Kidney tubule cell (primary cell): ENCODE results near the gene FGF16.
"Not testable (repeated sequence)": the region's sequence is repeated elsewhere in the genome, so short reads cannot be mapped to it uniquely, and the experiment has no call there.

Experiments used
- DNase-seq: peaks from one replicate; pipeline ENCODE4 v3.0.0-alpha.2; 2018; ENCODE audit warnings: low spot score

FGF16 gene

DNA sequence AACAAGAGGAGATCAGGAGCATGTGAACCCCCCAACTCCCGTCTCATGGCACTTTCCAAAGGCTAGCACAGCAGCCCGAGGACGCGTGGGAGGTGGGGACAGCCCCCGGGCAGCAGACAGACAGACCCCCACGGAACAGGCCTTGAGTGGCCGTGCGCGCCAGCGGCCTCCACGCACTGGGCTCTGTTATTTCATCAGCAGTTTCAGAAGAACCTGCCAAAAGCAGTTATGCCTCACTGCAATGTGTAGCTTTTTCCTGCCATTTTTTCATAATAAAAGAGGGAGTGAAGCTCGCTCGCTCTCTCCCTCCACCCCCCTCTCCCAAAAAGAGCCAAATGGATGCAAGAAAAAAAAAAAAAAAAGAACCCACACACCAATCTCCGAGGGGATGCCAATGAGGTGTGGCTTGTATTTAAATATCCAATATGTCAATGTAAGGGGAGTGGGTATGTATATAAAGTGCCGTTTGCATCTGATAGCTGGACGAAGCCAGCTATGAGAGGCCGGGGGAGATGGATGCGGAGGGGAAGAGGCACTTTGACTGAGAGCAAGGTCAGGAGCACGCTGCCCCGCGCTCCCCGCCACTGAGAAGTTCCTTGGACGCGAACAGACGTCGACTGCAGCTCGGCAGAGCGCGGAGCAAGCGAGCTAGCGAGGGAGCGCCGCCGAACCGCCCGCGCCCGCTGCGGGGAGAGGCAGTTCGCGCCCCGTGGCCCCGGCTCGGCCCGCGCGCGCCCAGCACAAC lies at the start of gene FGF16:
TSS of gene FGF16 (plus strand) at position 482 of the 745 bp plus-strand sequence. CDS start 286 bp downstream, outside the sequence.
- no peak for DNase-seq

- no peak for DNase-seq
Observed at GRCh38 chrX:77398330-77398954, 48.7 kb upstream of the FGF16 start.

DNA sequence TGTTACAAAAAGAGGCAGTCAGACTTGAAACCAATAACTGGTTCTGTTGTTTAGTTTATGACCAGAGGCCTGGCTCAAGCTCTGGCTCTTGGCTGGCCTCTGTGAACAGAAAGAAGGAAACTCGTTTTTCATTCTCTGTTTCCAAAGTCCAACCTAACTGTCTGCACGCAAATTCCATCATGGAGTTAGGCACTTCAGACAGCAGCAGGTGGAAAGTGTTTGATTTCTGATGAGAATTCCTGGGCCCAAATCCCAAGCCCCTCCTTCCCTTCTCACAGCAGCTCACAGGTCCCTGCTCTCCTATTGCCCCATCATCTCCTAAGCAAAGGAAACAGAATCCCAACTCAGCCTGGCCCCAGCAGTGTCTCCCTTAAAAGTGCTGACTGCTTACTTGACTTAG lies 42.8 kb upstream of the FGF16 start:
- no peak for DNase-seq

DNA sequence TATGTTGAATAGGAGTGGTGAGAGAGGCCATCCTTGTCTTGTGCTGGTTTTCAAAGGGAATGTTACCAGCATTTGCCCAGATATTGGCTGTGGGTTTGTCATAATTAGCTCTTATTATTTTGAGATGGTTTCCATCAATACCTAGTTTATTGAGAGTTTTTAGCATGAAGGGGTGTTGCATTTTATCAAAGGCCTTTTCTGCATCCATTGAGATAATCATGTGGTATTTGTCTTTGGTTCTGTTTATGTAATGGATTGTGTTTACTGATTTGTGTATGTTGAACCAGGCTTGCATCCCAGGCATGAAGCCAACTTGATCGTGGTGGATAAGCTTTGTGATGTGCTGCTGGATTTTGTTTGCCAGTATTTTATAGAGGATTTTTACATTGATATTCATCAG lies 39.4 kb upstream of the FGF16 start:
- not testable (repeated sequence) for DNase-seq

GRCh38 chrX:77412631-77413030 lies 34.6 kb upstream of the FGF16 start:
- DNase-seq = no peak

- no peak for DNase-seq
Observed at GRCh38 chrX:77415161-77415560, 32.0 kb upstream of the FGF16 start.

DNA sequence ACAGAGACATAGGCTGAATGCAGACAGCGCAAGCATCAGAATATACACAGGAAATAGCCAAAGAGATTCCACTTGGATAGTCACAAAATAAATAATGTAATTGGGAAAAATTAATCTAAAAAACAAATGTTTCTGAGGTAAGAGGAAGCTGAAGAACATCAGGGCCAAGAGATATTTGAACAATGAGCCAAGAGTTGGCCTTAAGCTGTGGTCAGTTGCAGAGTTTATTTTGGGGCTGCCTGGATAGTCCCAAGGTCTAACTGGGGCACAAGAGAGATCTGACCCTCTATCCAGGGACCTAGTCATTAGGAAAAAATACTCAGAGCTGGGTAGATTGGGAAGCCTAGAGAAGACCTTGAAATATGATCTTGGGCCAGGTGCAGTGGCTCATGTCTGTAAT lies 31.3 kb upstream of the FGF16 start:
- DNase-seq = no peak

DNA sequence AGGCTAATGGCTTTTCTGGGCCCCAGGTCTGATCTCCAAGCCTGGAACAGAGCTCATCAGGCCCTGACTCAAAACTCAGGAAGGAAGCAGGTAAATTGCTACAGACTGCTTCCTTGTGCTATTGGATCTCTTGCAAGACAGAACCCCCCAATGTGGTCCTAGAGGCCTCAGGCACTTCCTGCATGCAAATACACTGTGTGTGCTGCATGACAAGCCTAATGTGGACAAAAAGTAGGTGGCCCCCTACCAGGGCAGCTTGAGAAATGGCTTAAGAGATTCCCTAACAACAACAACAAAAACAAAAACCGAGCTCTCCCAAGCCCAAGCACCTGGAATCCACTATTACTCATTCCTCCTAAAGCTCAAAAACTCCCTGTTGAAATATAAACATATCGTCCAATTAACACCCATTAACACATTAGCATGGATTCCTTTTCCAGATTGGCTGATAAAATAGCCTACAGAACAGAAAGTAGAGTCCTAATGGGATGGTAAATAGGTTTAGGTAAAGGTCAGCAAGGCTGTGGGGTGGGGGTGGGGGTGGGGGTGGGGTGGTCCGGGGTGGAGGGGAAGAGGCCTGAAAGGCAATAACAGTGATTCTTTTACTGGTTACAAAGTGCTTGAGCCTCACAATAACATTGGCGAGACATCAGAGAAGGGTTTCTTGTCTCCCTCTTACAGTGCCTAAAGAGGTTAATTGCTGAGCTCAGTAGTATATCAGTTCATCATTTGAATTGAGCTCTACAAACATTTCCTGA lies 24.1 kb upstream of the FGF16 start:
- DNase-seq = no peak

DNA sequence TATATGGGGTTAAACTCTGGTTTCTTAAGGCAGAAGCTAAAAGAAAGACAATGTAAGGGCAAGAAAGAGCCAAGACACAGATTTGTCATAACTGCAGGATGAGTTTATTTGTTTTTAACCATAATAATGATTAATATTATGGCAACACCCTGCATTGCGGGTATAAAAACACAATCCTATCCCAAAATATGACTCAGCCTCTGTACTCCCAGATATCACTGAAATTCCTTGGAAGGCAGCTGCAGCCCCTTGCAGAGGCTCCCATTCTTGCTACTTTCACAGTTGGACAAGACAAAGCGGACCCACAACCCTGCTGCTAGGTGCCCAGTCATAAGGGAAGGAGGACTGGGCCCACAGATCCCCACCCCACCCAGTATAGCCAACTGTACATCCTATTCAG lies 20.4 kb upstream of the FGF16 start:
- no peak for DNase-seq

GRCh38 chrX:77427611-77428010 lies 19.6 kb upstream of the FGF16 start:
- DNase-seq = no peak

- DNase-seq = no peak
Observed at GRCh38 chrX:77428551-77428950, 18.6 kb upstream of the FGF16 start.

GRCh38 chrX:77431227-77431626 lies 16.0 kb upstream of the FGF16 start:
- peak; percentile 43 for DNase-seq

GRCh38 chrX:77433001-77433400 lies 14.2 kb upstream of the FGF16 start:
- peak; percentile 58 for DNase-seq

- no peak for DNase-seq
Observed at GRCh38 chrX:77434962-77435361, 12.2 kb upstream of the FGF16 start.

GRCh38 chrX:77436271-77436670 lies 10.9 kb upstream of the FGF16 start:
- DNase-seq = no peak

DNA sequence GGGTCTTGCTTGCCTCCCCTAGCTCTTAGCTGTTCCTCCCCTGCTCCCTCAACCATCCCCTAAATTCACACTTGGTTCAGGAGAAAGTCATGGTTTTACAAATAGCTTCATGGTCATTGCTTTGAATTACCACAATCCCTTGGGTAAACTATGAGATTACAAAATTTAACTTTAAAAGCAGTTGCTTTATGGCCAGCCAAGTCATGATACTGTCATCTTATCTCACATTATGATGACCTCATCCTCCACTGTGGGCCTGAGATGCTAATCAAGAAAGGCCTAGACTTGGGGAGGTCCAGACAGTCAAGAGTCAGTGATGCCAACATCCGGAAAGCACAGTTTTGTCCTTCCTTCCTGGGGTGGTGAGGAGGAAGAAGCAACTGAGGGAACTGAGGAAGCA lies 10.5 kb upstream of the FGF16 start:
- DNase-seq = peak; percentile 82

- DNase-seq = peak; percentile 42
Observed at GRCh38 chrX:77440330-77440729, 6.9 kb upstream of the FGF16 start.

DNA sequence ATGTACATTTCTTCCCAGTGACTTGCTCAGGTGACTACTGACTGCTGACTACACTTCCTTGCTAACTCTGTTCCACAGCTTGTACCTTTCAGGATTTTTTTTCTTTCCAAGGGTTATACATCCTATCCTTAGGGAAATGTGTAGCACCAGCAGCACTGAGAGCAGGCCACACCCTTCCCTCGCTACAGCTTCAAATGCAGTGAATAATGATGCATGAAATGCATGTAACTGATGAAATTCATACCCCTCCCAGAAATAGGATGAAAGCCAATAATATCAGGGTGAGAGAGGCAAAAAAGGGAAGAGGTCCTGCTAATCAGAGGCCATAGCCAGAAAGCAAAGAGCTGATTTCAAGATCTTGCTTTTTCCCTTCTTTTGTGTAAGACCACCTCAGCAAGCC lies 6.2 kb upstream of the FGF16 start:
- DNase-seq = no peak

- no peak for DNase-seq
Observed at GRCh38 chrX:77441479-77441878, 5.7 kb upstream of the FGF16 start.

DNA sequence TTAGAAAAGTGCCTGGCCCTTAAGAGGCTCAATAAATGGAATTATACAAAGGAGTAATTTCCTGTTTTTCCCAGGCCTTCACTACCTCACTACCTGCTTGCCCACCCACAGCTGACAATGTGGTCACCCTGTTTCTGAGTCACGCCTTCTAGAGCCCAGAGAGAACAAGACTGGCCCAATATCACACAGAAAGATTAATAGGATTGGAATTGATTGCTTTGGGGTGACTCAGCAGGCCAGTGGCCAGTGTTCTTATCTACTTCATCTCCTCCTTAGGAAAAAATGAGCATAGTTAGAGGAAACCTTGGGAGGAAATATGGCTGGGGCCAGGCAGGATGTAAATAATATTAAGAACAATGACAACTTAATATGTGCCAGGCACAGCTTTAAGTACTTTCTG lies 4.5 kb upstream of the FGF16 start:
- DNase-seq = peak; percentile 90

DNA sequence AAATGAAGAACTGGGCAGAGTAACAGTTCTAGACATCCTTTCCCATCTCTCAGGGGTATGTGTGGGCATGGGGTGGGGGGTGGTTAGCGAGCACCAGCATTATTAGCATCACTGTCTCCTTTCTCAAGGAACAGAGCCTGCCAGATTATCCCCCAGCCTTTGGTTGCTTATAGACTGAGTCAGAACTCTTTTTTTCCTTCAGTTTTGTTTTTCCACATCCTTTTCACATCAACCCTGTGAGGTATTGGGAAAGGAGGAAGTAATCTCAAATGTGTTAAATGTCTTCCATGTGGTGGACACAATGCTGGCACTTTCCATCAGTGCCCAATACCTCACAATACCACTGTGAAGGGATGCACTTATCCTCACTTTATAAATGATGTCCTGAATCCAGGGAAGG lies 3.1 kb upstream of the FGF16 start:
- DNase-seq = no peak

GRCh38 chrX:77444545-77444944 lies 2.6 kb upstream of the FGF16 start:
- DNase-seq = no peak

GRCh38 chrX:77446029-77446585 lies 1.1 kb upstream of the FGF16 start:
- DNase-seq = no peak
